NCI-H748 (cell line): ENCODE measurements around the gene SDK2.

Source experiments
- DNase-seq: peaks from one replicate; lab custom pipeline; 2025; ENCODE audit not compliant: unreplicated experiment; lab: John Stamatoyannopoulos, UW

SDK2 gene

GRCh38 chr17:73510981-73511718 lies 133.1 kb downstream of the SDK2 start:
- DNase-seq = peak; percentile 54

DNA sequence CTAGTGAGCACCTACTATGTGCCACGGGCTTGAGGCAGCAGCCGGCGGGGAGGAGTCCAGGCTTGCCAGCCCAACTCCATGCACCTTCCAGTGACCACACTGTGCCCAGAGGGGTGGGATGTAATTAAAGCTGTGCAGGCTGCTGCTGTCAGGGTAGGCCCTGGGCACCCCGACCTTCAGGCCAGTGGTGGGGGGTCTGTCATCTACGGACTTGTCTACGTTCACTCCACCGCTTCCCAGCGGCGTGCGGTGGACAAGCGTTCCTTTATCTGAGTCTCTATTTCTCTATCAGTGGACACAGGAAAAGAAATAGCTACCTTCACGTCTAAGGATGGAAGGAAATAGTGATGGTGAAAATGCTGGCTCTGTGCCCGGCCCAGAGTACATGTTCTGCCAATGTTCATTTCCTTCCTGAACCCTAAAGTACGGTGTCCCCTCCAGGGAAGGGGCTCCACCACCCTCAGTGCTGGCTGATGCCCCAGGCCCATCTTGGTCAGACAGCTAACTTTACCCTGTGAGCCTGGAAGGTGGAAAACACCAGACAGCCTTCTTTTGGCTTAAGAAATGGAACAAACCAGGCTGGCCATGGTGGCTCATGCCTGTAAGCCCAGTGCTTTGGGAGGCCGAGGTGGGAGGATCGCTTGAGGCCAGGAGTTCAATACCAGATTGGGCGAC lies 135.2 kb downstream of the SDK2 start:
- no peak for DNase-seq

DNA sequence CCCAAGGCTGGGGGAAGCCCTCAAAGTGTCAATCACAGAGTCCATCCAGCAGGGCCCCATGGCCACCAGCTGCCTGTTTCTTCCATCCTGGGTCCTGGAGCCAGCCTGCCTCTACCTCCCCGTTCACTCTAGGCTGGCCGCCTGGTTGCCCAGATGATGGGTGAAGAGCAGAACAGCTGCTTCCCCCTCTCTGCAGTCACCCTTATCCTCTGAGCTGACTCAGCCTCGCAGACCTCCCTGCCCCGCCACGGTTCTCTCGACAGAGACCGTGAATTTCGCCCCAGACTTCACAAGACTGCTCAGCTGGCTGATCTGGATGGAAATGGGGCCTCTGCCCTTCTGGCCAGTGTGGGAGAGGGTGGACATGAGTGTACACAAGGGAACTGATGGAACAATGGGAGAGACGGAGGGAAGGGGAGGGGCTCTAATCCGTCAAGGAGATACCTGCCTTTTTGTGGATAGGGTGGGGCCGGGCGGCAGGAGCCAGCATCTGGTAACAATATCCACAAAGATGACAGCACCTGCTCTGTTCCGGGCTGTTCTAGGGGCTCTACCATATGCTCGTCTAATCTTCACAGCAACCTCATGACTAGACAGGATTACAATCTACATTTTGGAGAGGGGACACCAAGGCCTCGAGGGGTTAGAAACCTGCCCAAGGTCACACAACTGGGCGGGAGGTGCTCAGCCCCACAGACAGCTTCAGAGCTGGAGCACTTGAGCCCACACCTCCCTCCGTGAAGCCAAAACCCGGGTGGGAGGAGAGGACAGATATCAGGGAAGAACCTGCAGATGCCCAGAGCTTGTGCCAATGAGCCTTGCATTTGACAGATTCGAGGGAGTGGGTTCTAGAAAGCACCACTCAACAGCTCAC lies 136.0 kb downstream of the SDK2 start:
- DNase-seq = peak; percentile 88

GRCh38 chr17:73506470-73507435 lies 137.5 kb downstream of the SDK2 start:
- peak; percentile 60 for DNase-seq

- no peak for DNase-seq
Measured at GRCh38 chr17:73503560-73503959, 140.7 kb downstream of the SDK2 start.

DNA sequence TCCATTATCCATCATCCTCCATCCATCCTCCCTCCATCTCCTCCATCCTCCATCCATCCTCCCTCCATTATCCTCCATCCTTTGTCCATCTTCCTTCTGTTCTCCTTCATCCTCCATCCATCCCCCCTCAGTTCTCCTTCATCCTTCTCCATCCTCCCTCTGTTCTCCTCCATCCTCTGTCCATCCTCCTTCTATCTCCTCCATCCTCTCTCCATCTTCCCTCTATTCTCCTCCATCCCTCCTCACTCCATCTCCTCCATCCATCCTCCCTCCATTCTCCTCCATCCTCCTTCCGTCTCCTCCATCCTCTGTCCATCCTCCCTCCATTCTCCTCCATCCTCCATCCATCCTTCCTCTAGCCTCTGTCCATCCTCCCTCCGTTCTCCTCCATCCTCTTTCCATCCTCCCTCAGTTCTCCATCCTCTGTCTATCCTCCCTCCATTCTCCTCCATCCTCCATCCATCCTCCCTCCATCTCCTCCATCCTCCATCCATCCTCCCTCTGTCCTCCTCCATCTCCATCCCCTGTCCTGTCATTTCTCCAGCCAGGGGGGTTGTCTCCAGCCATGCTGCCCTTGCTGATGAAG lies 143.7 kb downstream of the SDK2 start:
- DNase-seq = no peak

- DNase-seq = no peak
Measured at GRCh38 chr17:73498886-73499554, 145.2 kb downstream of the SDK2 start.

- DNase-seq = no peak
Measured at GRCh38 chr17:73498176-73498575, 146.1 kb downstream of the SDK2 start.

DNA sequence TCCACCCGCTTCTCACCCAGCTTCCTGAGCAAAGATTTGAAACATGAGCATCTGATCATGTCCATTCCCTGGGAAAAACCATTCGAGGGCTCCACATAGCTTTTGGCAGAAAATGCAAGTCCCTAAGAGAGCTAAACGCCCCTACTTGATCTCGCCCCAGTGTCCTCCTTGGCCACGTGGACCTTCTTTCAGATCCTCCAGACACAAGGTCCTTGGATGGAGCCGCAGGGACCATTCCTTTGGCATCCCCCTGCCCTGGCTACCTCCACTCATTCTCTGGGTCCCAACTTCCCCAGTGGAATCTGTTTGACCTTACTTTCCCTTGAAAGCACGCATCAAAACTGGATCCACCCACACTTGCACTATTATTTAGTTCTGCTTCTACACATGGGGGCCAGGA lies 146.5 kb downstream of the SDK2 start:
- DNase-seq = no peak

GRCh38 chr17:73496232-73496631 lies 148.0 kb downstream of the SDK2 start:
- DNase-seq = no peak

DNA sequence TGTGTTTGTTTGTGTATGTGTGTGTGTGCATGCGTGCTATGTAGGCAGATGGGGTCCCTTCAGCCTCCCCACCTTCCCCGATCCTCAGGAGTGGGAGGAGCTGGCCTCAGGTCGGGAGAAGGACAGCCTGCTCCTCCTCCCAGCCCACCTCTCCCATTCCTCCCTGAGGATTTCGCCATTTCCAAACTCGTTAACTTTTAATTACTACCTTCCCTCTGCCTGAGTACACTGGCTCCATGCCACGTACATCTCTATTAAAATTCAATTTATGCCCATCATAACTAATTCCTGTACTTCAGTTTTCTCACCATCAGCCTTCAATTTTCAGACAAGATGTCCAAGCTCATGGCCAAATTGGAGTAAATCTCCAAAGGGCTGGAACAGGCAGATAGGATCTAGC lies 148.6 kb downstream of the SDK2 start:
- no peak for DNase-seq

GRCh38 chr17:73494950-73495349 lies 149.3 kb downstream of the SDK2 start:
- DNase-seq = no peak

DNA sequence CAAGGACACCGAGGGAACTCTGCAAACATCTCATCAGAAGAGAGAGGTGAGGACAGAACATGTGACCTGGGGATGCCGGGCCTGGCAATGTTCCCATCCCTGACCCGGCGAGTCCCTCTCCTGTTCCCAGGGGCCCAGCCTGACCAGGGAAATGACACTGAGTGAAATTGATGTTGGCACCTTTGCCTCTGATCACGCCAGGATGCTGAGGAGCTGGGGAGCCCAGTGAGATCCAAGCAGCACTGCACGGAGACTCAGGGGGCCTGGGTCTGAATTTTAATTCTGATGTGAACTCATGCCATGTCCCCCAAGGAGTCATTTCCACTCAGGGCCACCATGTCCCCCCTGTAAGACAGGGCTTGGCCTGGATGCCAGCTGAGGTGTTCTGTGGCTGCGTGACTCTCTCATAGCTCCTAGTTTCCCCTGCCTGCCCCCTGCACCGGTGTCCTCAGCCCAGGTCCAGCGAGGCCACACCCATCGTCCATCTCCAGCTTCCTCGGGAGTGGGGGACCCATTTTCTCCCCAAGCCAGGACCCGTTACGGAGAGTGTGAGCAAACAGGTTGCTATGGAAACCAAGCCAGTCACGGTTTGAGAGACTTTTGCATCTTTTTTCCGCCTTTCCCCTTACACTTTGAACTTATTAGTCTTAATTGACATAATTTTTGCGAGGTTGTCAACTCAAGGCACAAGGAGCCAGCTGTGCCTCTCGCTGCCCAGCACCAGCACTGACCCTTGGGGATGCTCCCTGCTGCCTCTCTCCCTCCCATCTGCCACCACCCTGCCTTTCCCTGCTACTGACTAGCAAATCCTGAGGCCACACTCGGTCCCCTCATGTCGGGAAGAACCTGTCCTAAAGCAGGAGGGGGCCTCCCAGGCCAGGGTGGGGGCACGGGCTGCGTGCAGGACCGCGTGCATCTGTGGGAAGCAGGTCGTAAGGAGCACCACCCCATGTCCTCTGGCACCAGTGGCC lies 150.0 kb downstream of the SDK2 start:
- peak; percentile 20 for DNase-seq

- DNase-seq = peak; percentile 91
Measured at GRCh38 chr17:73492821-73493814, 151.1 kb downstream of the SDK2 start.

GRCh38 chr17:73492125-73492820 lies 152.0 kb downstream of the SDK2 start:
- no peak for DNase-seq

DNA sequence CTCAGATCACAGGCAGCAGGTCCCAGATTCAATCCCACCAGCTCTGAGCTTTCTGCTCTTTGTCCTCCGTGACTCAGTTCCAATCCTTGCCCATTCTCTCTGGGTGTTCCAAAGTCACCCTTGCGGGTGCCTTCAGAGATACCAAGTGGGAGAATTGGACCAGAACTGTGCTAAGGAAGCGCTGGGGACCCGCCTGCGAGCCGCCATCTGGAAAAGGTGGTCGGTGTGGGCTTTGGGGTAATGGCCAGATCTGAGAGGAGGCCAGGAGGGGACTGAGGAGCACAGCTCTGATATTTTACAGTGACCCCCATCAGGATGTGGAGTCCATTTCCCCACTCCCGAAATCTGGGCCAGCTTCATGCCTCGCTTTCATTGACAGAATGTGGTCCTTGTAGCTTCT lies 152.6 kb downstream of the SDK2 start:
- DNase-seq = no peak

DNA sequence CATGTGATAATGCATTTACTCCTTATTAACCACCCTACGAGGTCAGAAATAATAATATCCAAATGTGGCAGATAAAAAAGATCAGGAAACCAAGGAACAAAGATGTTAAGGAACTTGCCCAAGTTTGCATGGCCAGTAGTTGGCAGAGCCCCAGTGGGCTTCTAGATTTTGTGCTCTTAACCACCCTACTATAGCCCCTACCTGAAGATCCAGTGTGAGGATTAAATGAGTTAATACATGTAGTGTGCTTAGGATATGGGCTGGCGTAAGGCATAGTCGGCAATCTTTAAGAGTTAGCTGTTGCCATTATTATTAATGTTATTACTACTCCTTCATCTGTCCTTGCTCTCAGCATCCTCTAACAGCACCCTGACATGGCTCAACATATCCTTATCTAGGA lies 153.4 kb downstream of the SDK2 start:
- DNase-seq = no peak
